ENCODE data around the gene NOXO1. TPM values are rescaled to one million over a fixed set of nuclear protein-coding genes. Genes with fewer than 3 reads are reported as not detected.
A peak's percentile ranks its signal among the peaks of the same experiment; 100 is the strongest.

The NOXO1 gene
- total and polyA plus RNA-seq, 9 of the 15 experiments (the other 6 are each of a cell fraction or from before 2014, with no cell fraction given) = not detected

GRCh38 chr16:1971796-1972489 lies 9.3 kb downstream of the NOXO1 start, which contains the start of gene TBL3 (continued):
- TF ChIP-seq SUPT5H (IDR thresholded peaks at IDR 0.05) (peak; percentile 85), CREB5 (CRISPR knock-in tag; IDR thresholded peaks at IDR 0.05) (no peak), CSDE1 (IDR thresholded peaks at IDR 0.05) (peak in 1 of 2 experiments; percentile 98; a peak in 2 of 4 replicates), DPF2 (IDR thresholded peaks at IDR 0.05) (no peak), PREB (CRISPR knock-in tag; IDR thresholded peaks at IDR 0.05) (no peak), ZNF639 (CRISPR knock-in tag; conservative IDR thresholded peaks at IDR 0.05 in 1 of 2, IDR thresholded peaks at IDR 0.05 in 1 of 2) (peak in 1 of 2 experiments; percentile 95; a peak in 2 of 4 replicates), FOXM1 (IDR thresholded peaks at IDR 0.05; ENCODE audit: low read depth) (no peak), FOXM1 (CRISPR knock-in tag; IDR thresholded peaks at IDR 0.05; ENCODE audit: low read depth) (0 out of 2 replicates have a peak, but pooled peaks have one; percentile 91), EZH2 (IDR thresholded peaks at IDR 0.05; ENCODE audit: borderline replicate concordance, low read depth, low read length) (no peak), HDAC8 (tag; IDR thresholded peaks at IDR 0.05) (no peak), ZBTB5 (IDR thresholded peaks at IDR 0.05) (no peak)

Measured in K562 (cell line).